ENCODE data around the gene COA6.
"Not testable (repeated sequence)": the region's sequence is repeated elsewhere in the genome, so short reads cannot be mapped to it uniquely, and the experiment has no call there.

Gene COA6

GRCh38 chr1:234368320-234369032 is 4.8 kb upstream of the COA6 start:
- in situ Hi-C loops (cut with MboI; ENCODE audit: low pct_unique_long_range_greater_than_20kb, low sequenced_read_pairs): no loop called here
- DNase-seq: no peak

- in situ Hi-C loops (cut with MboI; ENCODE audit: low pct_unique_long_range_greater_than_20kb, low sequenced_read_pairs): no loop called here
- no peak for DNase-seq
Observed at GRCh38 chr1:234369033-234369430, 4.2 kb upstream of the COA6 start.

GRCh38 chr1:234369784-234370183 is 3.5 kb upstream of the COA6 start:
- no peak for DNase-seq
- in situ Hi-C loops (cut with MboI; ENCODE audit: low pct_unique_long_range_greater_than_20kb, low sequenced_read_pairs): no loop called here

GRCh38 chr1:234371414-234371813 is 1.8 kb upstream of the COA6 start:
- DNase-seq: no peak
- in situ Hi-C loops (cut with MboI; ENCODE audit: low pct_unique_long_range_greater_than_20kb, low sequenced_read_pairs): no loop called here

GRCh38 chr1:234372011-234372757 is 1.1 kb upstream of the COA6 start:
- in situ Hi-C loops (cut with MboI; ENCODE audit: low pct_unique_long_range_greater_than_20kb, low sequenced_read_pairs): no loop called here
- DNase-seq: no peak

- in situ Hi-C loops (cut with MboI; ENCODE audit: low pct_unique_long_range_greater_than_20kb, low sequenced_read_pairs): no loop called here
Observed at GRCh38 chr1:234373959-234374254, 651 bp downstream of the COA6 start.

GRCh38 chr1:234375672-234376071 is 2.4 kb downstream of the COA6 start:
- DNase-seq: no peak
- in situ Hi-C loops (cut with MboI; ENCODE audit: low pct_unique_long_range_greater_than_20kb, low sequenced_read_pairs): no loop called here

More at GRCh38 chr1:234373959-234374254, 651 bp downstream of the COA6 start:
- no peak for DNase-seq

- DNase-seq; in situ Hi-C loops (cut with MboI; ENCODE audit: low pct_unique_long_range_greater_than_20kb, low sequenced_read_pairs): not testable (repeated sequence)
Observed at GRCh38 chr1:234379591-234380109, 6.4 kb downstream of the COA6 start.

- in situ Hi-C loops (cut with MboI; ENCODE audit: low pct_unique_long_range_greater_than_20kb, low sequenced_read_pairs): no loop called here
- no peak for DNase-seq
Observed at GRCh38 chr1:234381699-234382555, 8.7 kb downstream of the COA6 start.

GRCh38 chr1:234386122-234386521 is 12.9 kb downstream of the COA6 start:
- no peak for DNase-seq
- in situ Hi-C loops (cut with MboI; ENCODE audit: low pct_unique_long_range_greater_than_20kb, low sequenced_read_pairs): no loop called here

- no peak for DNase-seq
- in situ Hi-C loops (cut with MboI; ENCODE audit: low pct_unique_long_range_greater_than_20kb, low sequenced_read_pairs): no loop called here
Observed at GRCh38 chr1:234388094-234388493, 14.8 kb downstream of the COA6 start.

GRCh38 chr1:234393190-234393589 is 19.9 kb downstream of the COA6 start:
- in situ Hi-C loops (cut with MboI; ENCODE audit: low pct_unique_long_range_greater_than_20kb, low sequenced_read_pairs): no loop called here
- no peak for DNase-seq

GRCh38 chr1:234395297-234395696 is 22.0 kb downstream of the COA6 start:
- DNase-seq: no peak
- in situ Hi-C loops (cut with MboI; ENCODE audit: low pct_unique_long_range_greater_than_20kb, low sequenced_read_pairs): no loop called here

GRCh38 chr1:234396092-234396491 is 22.8 kb downstream of the COA6 start:
- DNase-seq: no peak
- in situ Hi-C loops (cut with MboI; ENCODE audit: low pct_unique_long_range_greater_than_20kb, low sequenced_read_pairs): no loop called here

GRCh38 chr1:234396871-234397270 is 23.6 kb downstream of the COA6 start:
- no peak for DNase-seq
- in situ Hi-C loops (cut with MboI; ENCODE audit: low pct_unique_long_range_greater_than_20kb, low sequenced_read_pairs): no loop called here

- DNase-seq: no peak
- in situ Hi-C loops (cut with MboI; ENCODE audit: low pct_unique_long_range_greater_than_20kb, low sequenced_read_pairs): no loop called here
Observed at GRCh38 chr1:234397732-234398131, 24.5 kb downstream of the COA6 start.

- in situ Hi-C loops (cut with MboI; ENCODE audit: low pct_unique_long_range_greater_than_20kb, low sequenced_read_pairs): no loop called here
- DNase-seq: peak; percentile 61
Observed at GRCh38 chr1:234398849-234399381, 25.7 kb downstream of the COA6 start.

GRCh38 chr1:234399515-234399914 is 26.3 kb downstream of the COA6 start:
- in situ Hi-C loops (cut with MboI; ENCODE audit: low pct_unique_long_range_greater_than_20kb, low sequenced_read_pairs); DNase-seq: not testable (repeated sequence)

- no peak for DNase-seq
- in situ Hi-C loops (cut with MboI; ENCODE audit: low pct_unique_long_range_greater_than_20kb, low sequenced_read_pairs): no loop called here
Observed at GRCh38 chr1:234400773-234401172, 27.5 kb downstream of the COA6 start.
